Measurements from ENCODE around the gene HGFAC.

Gene HGFAC

DNA sequence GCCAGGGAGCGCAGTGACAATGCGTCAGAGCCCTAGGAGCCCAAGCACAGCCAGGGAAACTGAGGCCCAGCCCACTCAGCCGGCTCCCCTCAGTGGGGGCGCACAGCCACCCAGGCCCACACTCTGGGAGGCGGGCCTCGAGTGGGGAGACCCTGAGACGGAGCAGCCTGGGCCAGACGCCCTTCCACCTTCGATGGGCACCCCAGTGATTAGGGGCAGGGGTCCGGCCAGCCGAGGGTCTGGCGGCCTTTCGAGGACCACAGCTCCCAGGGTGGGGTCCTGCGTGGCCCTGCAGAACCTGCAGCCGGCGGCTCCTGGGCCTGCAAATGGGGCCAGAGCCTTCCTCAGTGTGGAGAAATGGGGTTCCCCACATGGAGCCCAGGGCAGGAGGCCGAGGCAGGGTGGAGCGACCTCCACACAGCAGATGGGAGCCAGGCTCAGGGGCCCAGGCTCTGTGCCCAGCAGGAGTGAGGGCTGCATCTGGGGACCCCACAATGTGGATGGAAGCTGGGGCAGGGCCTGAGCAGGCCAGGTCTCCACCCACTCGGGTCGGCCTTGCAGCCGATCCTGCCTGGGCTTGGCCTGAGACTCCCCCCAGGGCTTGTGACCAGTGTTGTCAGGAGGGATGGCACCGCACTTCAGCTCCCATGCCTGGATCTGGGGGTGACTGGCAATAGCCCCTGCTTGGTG, 5.0 kb downstream of the HGFAC start:
- Histone ChIP-seq H3K4me3 (ENCODE audit: low read depth, low read length) (no peak overlapping the region), H3K36me3 (replicated peaks) (no peaks in the 10 kb centered on the region), H3K27ac (no peak overlapping the region), H3K27me3 (replicated peaks) (no peaks in the 10 kb centered on the region)
- in situ Hi-C loops (cut with HindIII; ENCODE audit: low pct_ligation_motif_present, low sequenced_read_pairs) = no loop called here
- no peak for TF ChIP-seq CTCF (IDR thresholded peaks at IDR 0.05; ENCODE audit: low read depth, low read length, missing control alignments)
- DNase-seq = no peak

- no peaks in the 10 kb centered on the region for H3K27me3 ChIP-seq (replicated peaks)
- TF ChIP-seq CTCF (IDR thresholded peaks at IDR 0.05; ENCODE audit: low read depth, low read length, missing control alignments) = no peak
- DNase-seq = no peak
- no peaks in the 10 kb centered on the region for H3K36me3 ChIP-seq (replicated peaks)
- in situ Hi-C loops (cut with HindIII; ENCODE audit: low pct_ligation_motif_present, low sequenced_read_pairs) = no loop called here
- H3K27ac ChIP-seq = no peak overlapping the region
- H3K4me3 ChIP-seq (ENCODE audit: low read depth, low read length) = no peak overlapping the region
These were observed 5.9 kb downstream of the HGFAC start for GRCh38 chr4:3447431-3448395.

DNA sequence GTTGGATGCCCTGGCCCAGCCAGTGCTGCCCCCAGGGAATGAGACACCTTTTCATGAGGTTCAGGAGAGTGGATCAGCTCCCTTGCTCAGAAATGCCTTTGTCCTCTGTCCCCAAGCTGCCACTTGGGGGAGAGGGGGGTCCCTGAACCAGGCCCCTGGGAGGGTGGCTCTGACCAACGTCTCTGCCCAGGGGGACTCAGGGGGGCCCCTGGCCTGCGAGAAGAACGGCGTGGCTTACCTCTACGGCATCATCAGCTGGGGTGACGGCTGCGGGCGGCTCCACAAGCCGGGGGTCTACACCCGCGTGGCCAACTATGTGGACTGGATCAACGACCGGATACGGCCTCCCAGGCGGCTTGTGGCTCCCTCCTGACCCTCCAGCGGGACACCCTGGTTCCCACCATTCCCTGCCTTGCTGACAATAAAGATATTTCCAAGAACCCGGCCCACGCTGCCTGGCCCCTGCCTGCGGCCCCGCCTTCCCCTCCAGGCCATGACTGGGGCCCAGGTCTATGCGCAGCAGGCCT, 7.3 kb downstream of the HGFAC start:
- in situ Hi-C loops (cut with HindIII; ENCODE audit: low pct_ligation_motif_present, low sequenced_read_pairs) = no loop called here
- no peak for TF ChIP-seq CTCF (IDR thresholded peaks at IDR 0.05; ENCODE audit: low read depth, low read length, missing control alignments)
- no peaks in the 10 kb centered on the region for H3K36me3 ChIP-seq (replicated peaks)
- H3K27me3 ChIP-seq (replicated peaks) = no peaks in the 10 kb centered on the region
- no peak overlapping the region for H3K27ac ChIP-seq
- DNase-seq = no peak
- H3K4me3 ChIP-seq (ENCODE audit: low read depth, low read length) = no peak overlapping the region

DNA sequence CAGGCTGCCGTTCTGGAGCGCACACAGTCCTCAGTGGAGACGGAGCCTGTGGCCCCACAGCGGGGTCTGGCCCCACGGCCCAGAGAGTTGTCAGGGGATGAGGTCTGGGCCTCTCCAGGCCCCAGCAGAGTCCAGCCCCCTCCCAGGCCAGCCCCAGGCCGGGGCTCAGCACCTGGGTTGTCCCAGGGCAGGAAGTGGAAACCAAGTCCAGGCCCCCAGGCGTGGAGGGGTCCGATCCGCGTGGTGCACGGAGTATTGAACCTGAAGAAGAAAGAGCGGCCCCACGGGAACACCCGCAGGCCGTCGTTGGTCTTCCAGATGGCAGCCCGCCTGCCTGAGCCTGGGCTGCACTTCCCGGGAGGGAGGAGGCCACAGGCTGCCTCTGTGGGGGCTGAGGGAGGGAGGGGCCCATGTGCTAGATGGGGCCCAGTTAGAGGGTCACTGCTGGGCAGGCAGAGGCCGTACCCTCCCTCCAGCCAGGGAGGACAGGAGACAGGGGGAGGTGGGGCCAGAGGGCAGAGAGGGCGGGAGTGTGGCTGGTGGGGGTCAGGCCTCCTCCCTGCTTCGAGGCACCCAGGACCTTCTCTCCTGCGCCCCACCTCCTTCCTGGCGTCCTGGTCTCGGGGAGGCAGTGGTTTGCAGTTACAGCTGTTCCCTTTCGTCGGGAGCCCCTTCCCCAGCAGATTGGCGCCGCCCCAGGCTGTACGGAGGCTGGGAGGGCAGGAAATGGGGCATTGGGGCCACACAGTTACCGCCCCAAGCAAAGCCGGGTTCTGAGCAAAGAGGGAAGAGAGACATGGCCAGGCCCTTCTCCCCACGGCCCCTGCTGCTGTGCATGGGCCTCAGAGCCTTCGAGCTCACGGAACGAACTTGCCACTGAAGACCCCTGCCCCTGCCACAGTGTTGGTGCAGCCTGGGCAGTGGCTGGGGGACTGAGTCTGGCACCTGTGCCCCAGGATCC, 8.1 kb downstream of the HGFAC start:
- no peak for DNase-seq
- H3K4me3 ChIP-seq (ENCODE audit: low read depth, low read length) = no peak overlapping the region
- H3K36me3 ChIP-seq (replicated peaks) = no peaks in the 10 kb centered on the region
- no peaks in the 10 kb centered on the region for H3K27me3 ChIP-seq (replicated peaks)
- H3K27ac ChIP-seq = no peak overlapping the region
- in situ Hi-C loops (cut with HindIII; ENCODE audit: low pct_ligation_motif_present, low sequenced_read_pairs) = no loop called here
- TF ChIP-seq CTCF (IDR thresholded peaks at IDR 0.05; ENCODE audit: low read depth, low read length, missing control alignments) = no peak

- no peak for TF ChIP-seq CTCF (IDR thresholded peaks at IDR 0.05; ENCODE audit: low read depth, low read length, missing control alignments)
- Histone ChIP-seq H3K36me3 (replicated peaks) (no peaks in the 10 kb centered on the region), H3K4me3 (ENCODE audit: low read depth, low read length) (no peak overlapping the region), H3K27me3 (replicated peaks) (no peaks in the 10 kb centered on the region), H3K27ac (no peak overlapping the region)
- DNase-seq = no peak
- in situ Hi-C loops (cut with HindIII; ENCODE audit: low pct_ligation_motif_present, low sequenced_read_pairs) = no loop called here
These were observed 8.9 kb downstream of the HGFAC start for GRCh38 chr4:3450643-3451042.
